Measurements from ENCODE around the gene LYPD6B. TPM values are rescaled to one million over a fixed set of nuclear protein-coding genes. Genes with fewer than 3 reads are reported as not detected.

Gene LYPD6B
- total RNA-seq, 1 donor, result 0.18 TPM

GRCh38 chr2:149087751-149088150 is 49.3 kb downstream of the LYPD6B start:
- no peak for DNase-seq (ENCODE audit: low read depth)
- no peak for TF ChIP-seq CTCF (IDR thresholded peaks at IDR 0.05; ENCODE audit: insufficient read depth, low read length)

GRCh38 chr2:149089068-149089467 is 50.6 kb downstream of the LYPD6B start:
- DNase-seq (ENCODE audit: low read depth), result no peak
- no peak overlapping the region for H3K4me3 ChIP-seq (ENCODE audit: low read depth, low read length)
- TF ChIP-seq CTCF (IDR thresholded peaks at IDR 0.05; ENCODE audit: insufficient read depth, low read length), result no peak

More at GRCh38 chr2:149087751-149088150, 49.3 kb downstream of the LYPD6B start:
- no peak overlapping the region for H3K4me3 ChIP-seq (ENCODE audit: low read depth, low read length)

- TF ChIP-seq CTCF (IDR thresholded peaks at IDR 0.05; ENCODE audit: insufficient read depth, low read length), result no peak
- no peak for DNase-seq (ENCODE audit: low read depth)
- no peak overlapping the region for H3K4me3 ChIP-seq (ENCODE audit: low read depth, low read length)
These were observed 52.2 kb downstream of the LYPD6B start for GRCh38 chr2:149090706-149091105.

GRCh38 chr2:149093579-149093978 is 55.1 kb downstream of the LYPD6B start:
- no peak for TF ChIP-seq CTCF (IDR thresholded peaks at IDR 0.05; ENCODE audit: insufficient read depth, low read length)
- no peak overlapping the region for H3K4me3 ChIP-seq (ENCODE audit: low read depth, low read length)
- DNase-seq (ENCODE audit: low read depth), result no peak

GRCh38 chr2:149094217-149095015 is 55.9 kb downstream of the LYPD6B start:
- DNase-seq (ENCODE audit: low read depth), result no peak
- no peak overlapping the region for H3K4me3 ChIP-seq (ENCODE audit: low read depth, low read length)
- TF ChIP-seq CTCF (IDR thresholded peaks at IDR 0.05; ENCODE audit: insufficient read depth, low read length), result no peak

- no peak overlapping the region for H3K4me3 ChIP-seq (ENCODE audit: low read depth, low read length)
- no peak for TF ChIP-seq CTCF (IDR thresholded peaks at IDR 0.05; ENCODE audit: insufficient read depth, low read length)
- DNase-seq (ENCODE audit: low read depth), result peak; percentile 7
These were observed 60.2 kb downstream of the LYPD6B start for GRCh38 chr2:149098701-149099100.
